Left renal cortex interstitium (tissue), 4 donors: Measurements from ENCODE around the gene SERPINA10. TPM values are rescaled to one million over a fixed set of nuclear protein-coding genes. Genes with fewer than 3 reads are reported as not detected.

Experiments used
- DNase-seq, 4 donors: peaks; one replicate each; pipeline ENCODE4 v3.0.0-alpha.2; 2013; ENCODE audit warnings: low read depth in 4 of 4, low spot score in 2 of 4, missing footprints in 1 of 4
- polyA plus RNA-seq, 4 donors: library from polyadenylated mRNA; unstranded; fragments of 120-200 nt; gene quantifications; one replicate each; pipeline ENCODE4 v1.2.1, GENCODE V29; 2013; ENCODE audit not compliant: insufficient read length in 4 of 4

The SERPINA10 gene
- under 1 TPM; 0.06 to 0.78 (median 0.21) TPM for polyA plus RNA-seq

DNA sequence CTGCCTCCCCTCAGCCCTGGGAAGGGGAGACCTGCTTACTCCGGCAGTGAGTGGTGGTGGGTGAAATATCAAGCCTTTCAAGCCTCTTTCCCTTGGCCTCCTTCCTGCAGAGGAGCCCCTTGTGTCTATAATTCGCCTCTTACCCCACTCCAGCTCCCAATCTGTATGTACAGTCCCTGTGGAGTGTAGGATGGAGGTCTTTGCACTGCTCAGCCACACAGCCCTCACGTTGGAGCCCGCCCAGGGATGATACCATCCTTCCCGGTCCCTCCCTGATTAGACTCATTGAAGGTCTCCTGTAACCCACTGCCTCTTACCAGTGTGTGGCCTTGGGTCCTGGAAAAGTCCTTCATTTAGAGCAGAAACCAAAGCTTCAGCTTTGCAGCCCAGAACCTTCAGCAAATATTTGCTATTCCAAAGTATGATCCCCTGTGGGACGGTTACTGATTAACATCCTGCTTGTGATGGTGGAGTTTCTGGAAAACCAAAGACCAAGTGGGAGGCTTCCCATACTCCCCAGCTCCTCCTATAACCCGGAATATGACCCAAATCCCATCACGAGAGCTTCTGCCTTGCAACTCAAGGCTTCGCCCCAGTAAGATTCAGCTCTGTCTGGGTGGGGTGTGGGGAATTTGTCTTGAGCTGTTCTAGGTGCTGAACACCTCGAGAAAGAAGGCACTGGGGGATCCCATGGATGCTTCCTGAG, at the start of gene SERPINA10:
Gene SERPINA10, minus strand, starts transcription at position 397 of the 706 bp plus-strand sequence. CDS start 2,675 bp downstream, outside the sequence.
- no peak for DNase-seq

DNA sequence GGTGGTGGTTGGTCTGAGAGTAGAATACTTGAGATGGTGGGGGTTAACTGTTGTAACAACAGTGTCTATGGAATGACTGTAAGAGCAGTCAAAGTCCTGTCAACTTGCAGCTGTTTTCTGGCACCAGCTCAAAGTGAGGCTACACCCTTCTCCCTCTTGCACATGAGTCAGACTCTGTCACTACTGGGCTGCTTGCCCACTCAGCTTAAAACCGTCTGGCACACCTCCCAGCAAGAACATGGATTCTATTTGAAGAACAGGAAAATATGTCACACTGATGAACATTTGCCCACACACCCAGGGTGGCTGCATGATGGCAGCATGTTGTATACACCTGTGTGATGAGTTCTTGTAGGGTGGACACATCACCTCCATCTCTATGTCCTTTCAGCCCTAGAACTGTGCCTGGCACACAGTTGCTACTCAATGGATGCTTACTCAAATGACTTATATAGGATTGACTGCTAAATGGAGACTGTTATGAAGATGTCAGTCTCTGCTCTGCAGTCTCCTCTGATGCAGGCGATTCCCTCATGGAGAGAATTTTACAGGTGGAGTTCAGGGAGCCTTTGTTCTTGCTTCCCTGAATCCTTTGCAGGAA, 49.4 kb upstream of the SERPINA10 start:
- DNase-seq = peak in 1 of 4 donors; percentile 28

DNA sequence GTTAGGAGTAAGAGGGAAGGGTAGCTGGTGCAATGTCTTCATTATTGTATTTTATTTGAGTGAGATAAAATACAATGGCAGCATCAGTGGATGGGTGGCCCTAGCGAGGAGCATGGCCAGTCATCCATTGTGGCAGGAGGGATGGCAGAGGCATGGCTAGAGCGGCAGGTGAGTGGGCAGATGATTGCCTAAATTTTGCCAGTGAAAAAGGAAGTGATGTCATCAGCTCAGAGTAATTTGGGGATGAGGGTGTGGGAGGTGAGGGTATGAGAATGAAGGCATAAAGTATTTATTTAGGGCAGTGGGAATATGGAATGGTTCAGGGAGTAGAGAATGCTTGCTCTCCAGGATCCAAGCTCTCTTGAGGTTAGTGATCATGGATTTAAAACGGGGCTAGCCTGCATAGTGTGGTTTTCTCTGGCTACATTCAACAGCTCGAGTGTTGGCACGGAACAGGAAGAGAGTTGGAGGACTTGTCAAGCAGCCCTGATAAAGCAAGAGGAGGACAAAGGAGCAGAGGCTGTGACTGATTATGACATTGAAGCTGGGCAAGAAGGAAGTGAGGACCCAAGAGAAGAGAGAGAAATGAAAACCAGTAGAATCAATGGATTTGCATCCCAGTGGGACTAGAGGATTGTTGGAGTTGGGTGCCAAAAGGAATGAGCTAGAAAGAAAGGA, 48.7 kb upstream of the SERPINA10 start:
- no peak for DNase-seq

- DNase-seq = no peak
These were observed 47.5 kb upstream of the SERPINA10 start for GRCh38 chr14:94340533-94340932.

DNA sequence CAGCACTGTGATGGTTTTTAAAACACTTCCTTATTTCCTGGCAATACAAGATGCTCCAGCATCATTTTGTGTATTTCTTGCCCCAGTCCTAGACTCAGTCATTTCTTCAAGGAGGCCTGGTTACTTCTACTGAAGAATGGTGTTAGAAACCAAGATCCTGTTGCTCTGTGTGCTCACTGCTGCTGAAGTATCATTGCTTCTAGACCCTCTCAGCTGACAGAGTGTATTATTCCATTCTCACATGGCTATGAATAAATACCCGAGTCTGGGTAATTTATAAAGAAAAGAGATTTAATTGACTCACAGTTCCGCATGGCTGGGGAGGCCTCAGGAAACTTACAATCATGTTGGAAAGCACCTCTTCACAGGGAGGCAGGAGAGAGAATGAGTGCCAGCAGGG, 45.0 kb upstream of the SERPINA10 start:
- no peak for DNase-seq

- DNase-seq = no peak
These were observed 44.2 kb upstream of the SERPINA10 start for GRCh38 chr14:94337274-94337673.

GRCh38 chr14:94334872-94335271, 41.8 kb upstream of the SERPINA10 start:
- DNase-seq = no peak

GRCh38 chr14:94332587-94332986, 39.5 kb upstream of the SERPINA10 start:
- DNase-seq = no peak

- DNase-seq = no peak
These were observed 39.1 kb upstream of the SERPINA10 start for GRCh38 chr14:94332063-94332583.

DNA sequence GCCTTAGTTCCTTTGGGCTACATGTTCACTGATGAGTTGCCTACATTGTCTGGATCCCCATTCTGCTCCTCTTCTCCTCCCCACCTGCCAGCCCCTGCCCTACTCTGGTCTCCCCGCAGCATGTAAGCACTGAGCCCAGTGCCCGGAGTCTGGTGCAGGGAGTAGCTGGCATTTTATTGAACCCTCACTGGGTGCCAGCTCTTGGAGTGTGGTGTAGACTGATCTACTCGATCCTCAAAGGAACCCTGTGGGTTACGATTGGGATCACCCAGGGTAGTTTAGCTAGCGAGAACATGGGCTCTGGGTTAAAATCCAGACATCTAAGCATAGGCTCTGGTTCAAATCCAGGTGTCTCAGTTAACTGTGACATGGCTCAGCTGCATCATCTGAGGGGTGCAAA, 38.4 kb upstream of the SERPINA10 start:
- no peak for DNase-seq

DNA sequence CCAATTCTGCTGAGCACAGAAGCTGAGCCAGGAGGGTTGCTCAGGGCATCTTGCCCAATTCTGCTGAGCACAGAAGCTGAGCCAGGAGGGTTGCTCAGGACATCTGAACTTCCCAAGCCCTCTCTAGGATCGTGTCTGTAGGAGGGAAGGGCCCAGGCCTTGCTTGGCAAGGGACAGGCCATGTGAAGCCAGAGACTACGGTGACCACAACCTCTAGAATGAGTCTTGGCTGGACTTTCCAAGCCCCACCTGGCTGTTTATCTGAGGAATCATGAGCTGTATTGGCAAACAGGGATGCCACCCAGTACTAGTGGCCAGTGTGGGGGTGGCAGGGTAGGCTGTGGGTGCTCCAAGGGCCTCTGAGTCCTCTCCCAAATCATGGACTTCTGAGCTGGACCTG, 37.8 kb upstream of the SERPINA10 start:
- DNase-seq = no peak

GRCh38 chr14:94330432-94330831, 37.4 kb upstream of the SERPINA10 start:
- no peak for DNase-seq

DNA sequence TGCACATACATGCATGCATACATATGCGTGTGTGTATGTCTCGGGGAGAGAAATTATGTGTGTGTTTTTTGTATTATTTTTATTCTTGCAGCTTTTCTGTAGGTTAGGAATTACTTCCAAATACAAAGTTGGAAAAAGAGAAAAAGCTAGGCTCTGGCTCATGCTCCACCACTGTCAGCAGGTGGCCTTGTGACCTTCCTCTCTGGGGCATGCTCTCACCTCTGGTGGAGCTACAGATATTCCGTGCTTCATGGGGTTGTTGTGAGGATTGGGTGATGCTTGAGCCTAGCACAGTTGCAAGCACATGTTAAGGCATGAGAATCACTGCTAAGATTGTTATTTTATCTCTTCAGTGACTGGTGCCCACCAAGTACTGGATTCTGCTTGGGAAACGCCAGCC, 36.8 kb upstream of the SERPINA10 start:
- DNase-seq = no peak

DNA sequence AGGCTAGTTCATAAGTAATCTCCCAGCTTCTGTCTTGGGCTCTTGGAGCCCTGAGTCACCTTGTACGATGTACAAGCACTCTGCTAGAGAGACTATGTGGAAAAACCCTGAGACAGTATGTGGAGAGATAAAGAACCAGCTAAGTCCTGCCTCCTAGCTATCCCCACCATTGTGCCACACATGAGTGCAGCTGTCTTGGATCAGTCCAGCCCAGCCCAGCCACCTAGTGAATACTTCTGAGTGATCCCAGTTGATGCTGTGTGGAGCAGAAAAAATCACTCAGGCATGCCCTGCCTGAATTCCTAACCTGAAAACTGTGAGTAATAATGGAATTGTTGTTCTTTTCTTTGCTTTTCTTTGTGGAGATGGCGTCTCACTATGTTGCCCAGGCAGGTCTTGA, 35.1 kb upstream of the SERPINA10 start:
- no peak for DNase-seq

DNA sequence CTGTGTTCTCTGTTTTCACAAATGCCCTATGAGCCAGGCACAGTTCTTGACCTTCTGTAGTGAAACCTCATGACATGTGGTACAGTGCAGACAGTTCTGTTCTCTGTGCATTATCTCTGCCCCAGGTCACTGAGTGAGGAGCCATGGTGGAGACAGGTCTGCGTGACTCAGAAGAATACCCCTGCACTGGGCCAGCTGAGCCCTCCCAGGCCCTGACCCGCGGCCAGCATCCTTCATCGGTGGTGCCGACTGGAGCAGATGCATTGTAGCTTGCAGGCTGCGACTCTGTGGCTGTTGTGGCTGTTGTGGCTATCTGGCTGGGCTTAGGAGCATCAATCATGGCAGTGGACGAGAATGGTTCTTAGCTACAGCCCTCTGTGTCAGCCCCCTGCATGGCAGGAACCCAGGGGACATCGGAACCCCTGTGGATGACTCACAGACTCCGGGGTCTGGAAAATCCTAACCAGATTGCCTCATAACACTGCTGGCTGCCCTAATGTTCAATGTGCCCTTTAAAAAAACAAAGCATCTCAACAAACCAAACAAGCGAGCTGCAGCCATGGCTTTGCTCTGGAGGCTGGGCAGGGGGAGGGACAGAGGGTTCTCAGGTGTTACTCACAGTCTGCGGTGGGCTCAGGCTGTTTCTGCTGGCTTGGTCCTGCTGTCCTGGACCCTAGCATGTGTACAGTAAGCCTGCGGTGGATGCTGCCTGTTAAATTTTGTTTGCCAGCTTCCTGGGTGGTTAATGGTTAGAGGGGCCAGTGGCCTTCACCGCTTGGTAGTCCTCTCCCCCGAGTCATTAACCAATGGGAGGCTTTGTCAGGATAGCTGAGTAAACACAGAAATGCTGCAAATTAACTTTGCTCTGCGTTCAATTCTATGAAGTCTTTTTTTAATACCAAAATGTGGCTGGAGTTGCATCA, 29.8 kb upstream of the SERPINA10 start, which contains the start of gene SERPINA6:
Gene SERPINA6, minus strand, starts transcription at position 689 of the 923 bp plus-strand sequence. CDS start 8,688 bp downstream, outside the sequence.
- no peak for DNase-seq

- DNase-seq = no peak
These were observed 28.6 kb upstream of the SERPINA10 start for GRCh38 chr14:94321421-94322271.

GRCh38 chr14:94320243-94320642, 27.2 kb upstream of the SERPINA10 start:
- no peak for DNase-seq

- DNase-seq = no peak
These were observed 24.2 kb upstream of the SERPINA10 start for GRCh38 chr14:94317259-94317658.

GRCh38 chr14:94316692-94317091, 23.6 kb upstream of the SERPINA10 start:
- no peak for DNase-seq
